ENCODE measurements around the gene NIPAL1.

- TF ChIP-seq CTCF (IDR thresholded peaks at IDR 0.05; ENCODE audit: insufficient read depth, low read depth, low read length) (no peak), EZH2 (IDR thresholded peaks at IDR 0.05; ENCODE audit: insufficient read depth, low read length) (no peak)
These were observed 62.5 kb downstream of the NIPAL1 start for GRCh38 chr4:48078862-48079655.

Measured in astrocyte (in vitro differentiated cells and primary cell).